Mammary epithelial cell (primary cell): ENCODE results near the gene NNMT.

Source experiments
- CTCF ChIP-seq, 2 donors: IDR thresholded peaks in 1 of 2; conservative IDR thresholded peaks in 1 of 2; 2 replicates each; pipeline ENCODE4 v1.5.1; 2011 to 2012; ENCODE audit warnings: inconsistent platforms in 2 of 2, low read length in 2 of 2, mild to moderate bottlenecking in 2 of 2, control low read depth in 1 of 2, low read depth in 1 of 2; ENCODE audit not compliant: insufficient read depth in 1 of 2; ENCODE audit errors: extremely low read depth in 1 of 2
- EZH2 ChIP-seq: IDR thresholded peaks from 2 replicates; pipeline ENCODE4 v1.6.1; 2012; ENCODE audit warnings: low read length, inconsistent platforms, borderline replicate concordance

GRCh38 chr11:114317787-114318137 is 21.6 kb downstream of the NNMT start:
- peak; percentile 25 to 52 for TF ChIP-seq CTCF (conservative IDR thresholded peaks at IDR 0.05 in 1 of 2, IDR thresholded peaks at IDR 0.05 in 1 of 2; ENCODE audit: extremely low read depth in 1 of 2, insufficient read depth in 1 of 2, low read depth in 1 of 2, low read length in 2 of 2)
- no peak for TF ChIP-seq EZH2
